ENCODE measurements around the gene SEPTIN1.

- TF ChIP-seq CTCF (IDR thresholded peaks at IDR 0.05) (peak; percentile 93), JUND (IDR thresholded peaks at IDR 0.05) (no peak), TEAD4 (IDR thresholded peaks at IDR 0.05; ENCODE audit: borderline replicate concordance, insufficient read depth) (no peak), POLR2AphosphoS5 (IDR thresholded peaks at IDR 0.05; ENCODE audit: low read depth, low read length) (no peak), ZBTB33 (IDR thresholded peaks at IDR 0.05; ENCODE audit: borderline replicate concordance, low read depth) (no peak), REST (IDR thresholded peaks at IDR 0.05; ENCODE audit: low read depth, low read length) (no peak), EP300 (IDR thresholded peaks at IDR 0.05; ENCODE audit: borderline replicate concordance in 1 of 2, low read depth in 1 of 2, low read length in 1 of 2) (no peak; a peak in 1 of 4 replicates), RFX5 (IDR thresholded peaks at IDR 0.05; ENCODE audit: low read length) (no peak), TCF12 (IDR thresholded peaks at IDR 0.05) (no peak; the same call in 1 of the 2 replicates), GABPA (IDR thresholded peaks at IDR 0.05; ENCODE audit: low read depth) (no peak)
Observed at GRCh38 chr16:30409125-30410060, 27.0 kb upstream of the SEPTIN1 start.

All from SK-N-SH (cell line).